Activated CD4-positive, alpha-beta T cell treated with anti-CD3 and anti-CD28 coated beads for 1 hour (primary cell): ENCODE results near the gene NPIPB9.
"Not testable (repeated sequence)": the region's sequence is repeated elsewhere in the genome, so short reads cannot be mapped to it uniquely, and the experiment has no call there.

Experiments used
- DNase-seq: peaks from one replicate; pipeline ENCODE4 v3.0.0-alpha.2; 2020

Gene NPIPB9

DNA sequence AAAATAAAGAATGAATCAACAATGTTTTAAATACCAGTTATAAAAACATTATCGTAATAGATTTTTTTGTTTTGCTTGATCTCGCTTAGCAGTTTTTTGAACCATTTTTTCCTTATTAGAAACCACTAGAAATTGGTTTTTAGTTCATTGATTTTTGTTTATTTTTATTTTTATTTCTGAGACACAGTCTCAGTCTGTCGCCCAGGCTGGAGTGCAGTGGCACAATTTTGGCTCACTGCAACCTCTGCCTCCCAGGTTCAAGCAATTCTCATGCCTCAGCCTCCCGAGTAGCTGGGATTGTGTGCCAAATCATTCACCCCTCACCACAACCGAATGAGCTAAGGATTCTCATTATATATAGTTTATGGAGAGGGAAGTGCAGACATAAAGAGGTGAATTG lies at the start of gene NPIPB9:
NPIPB9 (plus strand) TSS at position 301 of the 400 bp plus-strand sequence.
- DNase-seq: not testable (repeated sequence)

DNA sequence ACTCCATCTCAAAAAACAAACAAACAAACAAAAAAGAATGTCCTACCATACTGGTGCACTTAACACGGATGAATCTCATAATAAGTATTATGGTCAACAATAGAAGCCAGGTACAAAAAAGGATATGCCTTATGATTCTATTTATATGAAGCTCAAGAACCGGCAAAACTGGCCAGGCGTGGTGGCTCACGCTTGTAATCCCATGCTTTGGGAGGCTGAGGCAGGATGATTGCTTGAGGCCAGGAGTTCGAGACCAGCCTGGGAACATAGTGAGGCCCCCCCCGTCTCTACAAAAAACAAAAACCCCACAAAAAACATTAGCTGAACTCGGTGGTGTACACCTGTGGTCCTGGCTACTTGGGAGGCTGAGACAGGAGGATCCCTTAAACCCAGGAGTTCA lies 47.3 kb upstream of the NPIPB9 start:
- not testable (repeated sequence) for DNase-seq

DNA sequence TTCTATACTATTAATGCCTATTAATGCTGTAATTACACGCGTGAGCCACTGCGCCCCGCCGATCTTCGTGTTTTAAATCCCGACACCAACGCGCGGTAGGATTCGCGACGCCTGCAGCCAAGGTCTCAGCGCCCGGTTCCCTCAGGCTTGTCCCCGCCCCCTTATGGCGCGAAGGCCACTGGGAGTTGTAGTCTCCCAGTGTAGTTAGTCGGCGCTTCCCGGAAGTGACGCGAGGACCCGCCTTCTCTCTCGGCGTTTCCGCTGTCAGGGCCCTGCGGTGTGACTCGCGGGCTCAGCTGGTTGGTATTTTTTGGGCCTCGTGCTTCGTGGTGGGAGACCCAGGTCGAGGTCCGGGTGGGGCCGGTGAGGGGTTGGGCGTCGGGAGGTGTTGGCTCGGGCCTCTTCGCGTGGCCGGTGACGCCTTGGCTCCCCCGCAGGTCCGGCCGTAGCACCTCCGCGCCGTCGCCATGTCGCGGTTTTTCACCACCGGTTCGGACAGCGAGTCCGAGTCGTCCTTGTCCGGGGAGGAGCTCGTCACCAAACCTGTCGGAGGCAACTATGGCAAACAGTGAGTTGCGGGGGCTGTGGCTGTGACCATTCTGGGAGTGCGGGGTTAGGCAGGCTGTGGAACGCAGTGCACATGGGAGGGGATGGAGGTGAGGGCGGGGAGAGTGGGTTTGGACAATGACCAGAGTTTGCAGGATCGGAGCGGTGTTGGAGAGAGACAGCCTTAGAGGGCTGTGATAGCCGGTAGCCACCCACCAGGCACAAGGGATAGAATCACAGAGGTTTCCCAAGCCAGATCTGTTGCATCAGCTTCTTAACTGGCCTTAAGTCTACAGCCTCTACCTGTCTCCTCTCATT lies 40.1 kb upstream of the NPIPB9 start, which contains the start of gene EIF3C:
EIF3C (plus strand) TSS at position 245 of the 864 bp plus-strand sequence; CDS start at position 468, 223 bp downstream.
- DNase-seq: not testable (repeated sequence)

DNA sequence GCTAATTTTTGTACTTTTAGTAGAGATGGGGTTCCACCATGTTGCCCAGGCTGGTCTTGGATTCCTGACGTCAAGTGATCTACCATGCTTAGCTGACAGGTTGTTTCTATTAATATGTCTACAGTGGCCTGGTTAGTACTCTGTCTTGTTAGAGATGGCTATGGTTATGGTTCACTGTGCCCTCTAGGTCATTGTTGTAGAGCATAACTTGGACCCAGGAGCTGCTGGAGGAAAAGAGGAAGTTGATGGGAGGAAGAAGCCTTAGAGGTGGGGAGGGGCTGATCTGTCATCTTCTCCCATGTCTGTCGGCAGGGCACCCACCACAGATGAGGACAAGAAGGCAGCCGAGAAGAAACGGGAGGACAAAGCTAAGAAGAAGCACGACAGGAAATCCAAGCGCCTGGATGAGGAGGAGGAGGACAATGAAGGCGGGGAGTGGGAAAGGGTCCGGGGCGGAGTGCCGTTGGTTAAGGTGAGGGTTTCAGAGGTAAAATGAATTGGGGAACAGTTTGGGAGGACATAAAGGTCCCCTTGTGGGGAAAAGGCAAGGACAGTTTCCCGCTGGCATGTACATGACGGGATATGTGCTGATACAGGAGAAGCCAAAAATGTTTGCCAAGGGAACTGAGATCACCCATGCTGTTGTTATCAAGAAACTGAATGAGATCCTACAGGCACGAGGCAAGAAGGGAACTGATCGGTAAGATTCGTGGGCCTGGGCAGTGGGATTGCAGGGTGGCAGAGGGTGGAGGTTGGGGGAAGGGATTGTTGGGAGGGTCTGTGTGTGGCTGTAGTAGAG lies 28.5 kb upstream of the NPIPB9 start:
- not testable (repeated sequence) for DNase-seq

DNA sequence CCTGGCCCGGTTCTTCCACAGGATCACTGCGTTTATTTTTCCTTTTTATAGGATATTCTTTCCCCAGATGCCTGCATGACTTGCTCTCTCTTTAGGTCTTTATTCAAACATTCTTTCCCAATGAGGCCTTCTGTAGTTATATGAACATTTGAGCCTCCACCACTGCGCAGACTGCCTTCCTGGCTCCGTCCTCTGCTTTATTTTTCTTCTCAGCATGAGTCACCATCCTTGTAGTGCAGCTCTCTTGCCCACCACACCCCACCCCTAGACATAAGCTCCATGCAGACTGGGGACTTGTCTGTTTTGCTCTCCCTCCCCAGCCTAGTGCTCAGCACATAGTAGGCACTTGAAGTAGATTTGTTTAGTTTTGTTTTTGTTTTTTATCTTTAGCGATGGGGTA lies 20.3 kb upstream of the NPIPB9 start:
- not testable (repeated sequence) for DNase-seq

DNA sequence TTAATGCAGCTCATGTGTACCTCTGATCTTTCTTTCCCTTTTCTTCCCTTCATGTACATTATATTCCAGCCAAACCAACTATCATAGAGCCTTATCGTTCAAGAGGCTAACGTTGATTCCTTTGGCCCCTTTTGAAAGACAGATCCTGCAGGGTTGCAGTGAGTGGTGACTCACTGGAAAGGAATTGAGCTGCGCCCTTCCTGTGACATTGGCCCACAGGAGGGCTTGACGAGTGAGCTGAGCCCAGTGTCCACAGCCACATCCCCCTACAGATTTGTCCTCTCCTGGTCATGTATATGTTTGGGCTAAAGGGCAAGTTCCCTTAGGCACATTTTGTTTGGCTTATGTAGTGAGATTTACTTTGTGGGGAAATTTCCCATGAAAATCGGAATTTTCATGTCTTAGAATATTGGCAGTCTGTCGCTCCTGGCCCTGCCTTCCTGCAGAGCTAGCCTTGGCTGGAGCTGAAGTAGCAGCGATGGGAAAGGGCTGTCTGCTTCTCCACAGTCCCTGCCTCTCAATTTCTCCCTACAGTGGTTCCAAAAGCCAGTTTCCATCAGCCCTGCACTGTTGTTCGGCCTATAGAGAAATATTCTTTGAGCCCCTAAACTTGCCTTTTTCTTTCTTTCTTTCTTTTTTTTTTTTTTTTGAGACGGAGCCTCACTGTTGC lies 19.0 kb upstream of the NPIPB9 start:
- not testable (repeated sequence) for DNase-seq

DNA sequence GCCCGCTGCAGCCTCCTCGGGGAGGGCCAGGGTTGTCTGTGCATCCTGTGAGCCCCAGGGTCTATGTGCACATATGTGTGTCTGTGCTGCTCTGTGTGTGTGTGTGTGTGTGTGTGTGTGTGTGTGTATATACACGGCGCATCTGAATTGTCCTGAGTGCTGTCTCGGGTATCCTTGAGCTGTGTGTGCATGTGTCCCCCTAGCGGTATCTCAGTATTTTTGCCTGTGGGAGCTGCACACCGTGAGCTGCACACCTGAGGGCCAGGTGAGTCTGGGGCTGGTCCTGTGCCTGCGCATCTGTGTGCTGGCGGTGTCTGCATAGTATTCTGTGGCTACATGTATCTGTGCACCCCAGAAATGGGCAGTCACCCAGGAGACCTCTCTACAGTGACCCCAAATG lies 11.8 kb upstream of the NPIPB9 start:
- not testable (repeated sequence) for DNase-seq

DNA sequence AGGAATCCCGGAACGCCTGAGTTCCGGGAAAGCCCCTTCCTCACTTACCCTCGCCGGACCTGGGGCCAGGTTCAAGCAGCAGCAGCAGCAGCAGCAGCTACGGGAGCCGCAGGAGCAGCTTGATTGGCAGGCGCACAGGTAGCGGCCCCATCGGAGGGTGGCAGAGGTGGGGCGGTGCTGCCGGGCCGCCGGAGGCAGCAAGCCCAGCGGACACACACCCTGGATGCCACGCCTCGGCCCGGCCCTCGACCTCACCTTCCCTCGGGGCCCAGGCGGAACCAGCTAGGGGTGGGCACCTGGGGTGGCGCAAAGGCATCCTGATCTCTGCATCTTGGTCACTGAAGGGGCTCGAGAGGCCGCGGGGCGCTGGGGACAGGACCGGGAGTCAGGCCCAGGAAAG lies 11.0 kb upstream of the NPIPB9 start:
- DNase-seq: not testable (repeated sequence)

DNA sequence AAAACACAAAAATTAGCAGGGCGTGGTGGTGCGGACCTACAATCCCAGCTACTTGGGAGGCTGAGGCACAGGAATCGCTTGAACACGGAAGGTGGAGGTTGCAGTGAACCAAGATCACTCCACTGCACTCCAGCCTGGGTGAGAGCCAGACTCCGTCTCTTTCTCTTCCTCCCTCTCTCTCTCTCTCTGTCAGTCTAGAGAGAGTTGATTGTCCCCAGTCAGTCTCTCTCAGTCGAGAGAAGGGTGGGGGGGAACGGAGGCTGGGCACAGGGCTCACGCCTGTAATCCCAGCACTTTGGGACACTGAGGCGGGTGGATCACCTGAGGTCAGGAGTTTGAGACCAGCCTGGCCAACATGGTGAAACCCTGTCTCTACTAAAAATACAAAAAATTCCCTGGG lies 10.3 kb upstream of the NPIPB9 start:
- DNase-seq: not testable (repeated sequence)

DNA sequence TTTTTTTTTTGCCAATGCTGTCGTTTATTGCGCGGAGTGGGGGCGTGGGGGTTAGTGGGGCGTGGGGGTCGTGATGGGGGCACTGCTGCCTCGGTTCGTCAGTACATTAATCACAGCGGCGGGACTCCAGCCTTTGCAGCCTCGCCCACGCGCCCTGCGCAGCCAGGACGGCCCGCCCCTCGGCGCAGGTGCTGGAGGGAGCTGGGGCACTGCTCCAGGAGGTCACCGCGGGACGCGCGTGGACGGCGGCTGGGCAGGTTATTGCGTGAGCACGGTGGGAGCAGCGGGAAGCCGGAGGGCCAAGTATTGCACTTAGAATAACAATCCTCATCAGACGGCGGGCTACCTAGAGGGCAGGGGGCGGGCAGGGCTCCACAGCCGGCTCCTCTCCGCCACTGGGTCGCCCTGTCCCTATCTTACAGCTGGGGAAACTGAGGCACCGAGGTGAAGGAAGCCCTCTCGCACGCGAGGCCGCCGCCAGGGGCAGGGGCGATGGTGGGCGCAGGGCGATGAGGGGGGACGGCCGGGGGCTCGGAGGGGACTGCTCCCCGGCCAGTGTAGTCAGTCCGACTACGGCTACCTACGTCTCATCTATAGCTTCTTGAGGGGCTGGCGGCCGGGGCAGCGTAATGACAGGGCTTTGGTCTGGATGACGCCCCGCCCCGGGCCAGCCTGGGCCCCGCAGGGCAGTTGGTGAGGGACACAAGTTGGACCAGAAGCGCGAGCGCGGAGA lies 4.8 kb upstream of the NPIPB9 start:
- DNase-seq: not testable (repeated sequence)

DNA sequence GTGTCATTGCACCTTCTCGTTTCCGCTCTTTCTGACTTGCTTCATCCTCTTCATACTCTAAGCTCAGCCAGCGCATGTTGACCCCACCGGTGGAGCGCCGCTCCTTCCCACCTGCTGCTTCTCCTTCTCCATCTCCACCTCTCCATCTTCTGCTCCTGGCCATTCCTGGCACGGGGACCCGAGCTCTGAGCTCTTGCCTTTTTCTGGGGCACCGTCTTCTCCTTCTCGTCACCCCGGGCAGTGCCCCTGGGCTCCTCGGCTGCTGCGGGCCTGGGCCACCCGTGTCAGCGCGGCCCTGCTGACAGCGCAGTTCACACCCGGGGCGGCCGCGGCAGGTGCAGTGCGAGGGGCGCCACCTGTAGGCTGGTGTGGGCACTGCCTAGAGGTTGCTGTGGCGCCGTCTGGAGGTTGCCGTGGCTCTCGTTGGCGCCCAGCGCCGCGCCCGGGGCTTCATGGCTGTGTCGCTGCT lies 1.6 kb upstream of the NPIPB9 start:
- DNase-seq: peak; percentile 32

DNA sequence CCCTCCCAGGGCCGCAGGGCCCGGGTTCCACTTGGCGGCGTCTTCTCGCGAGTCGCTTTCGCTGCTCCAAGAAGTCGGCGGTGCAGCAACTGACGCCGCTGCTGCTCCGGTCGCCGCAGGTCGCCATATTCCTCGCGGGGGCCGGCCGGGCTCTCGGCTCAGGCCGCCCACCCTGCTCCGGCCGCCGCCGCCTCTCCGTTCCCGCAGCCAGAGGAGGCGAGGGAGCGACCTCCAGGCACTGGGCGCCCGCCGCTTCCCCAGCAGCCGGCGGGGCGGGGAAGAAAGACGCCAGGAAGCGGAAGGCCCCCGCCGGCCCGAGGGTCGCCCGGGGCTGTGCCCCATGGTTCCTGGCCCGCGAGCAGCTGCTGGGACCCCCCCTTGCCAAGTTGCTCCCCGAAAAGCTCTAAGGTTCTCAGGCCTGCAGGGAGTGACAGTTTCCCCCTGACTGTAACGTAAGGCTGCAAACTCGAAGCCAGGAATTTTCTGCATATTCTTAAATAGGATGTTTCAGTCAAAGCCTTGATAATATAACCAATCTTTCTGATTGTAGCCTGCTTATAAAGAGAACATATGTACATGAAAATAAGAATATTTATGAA lies 1.0 kb upstream of the NPIPB9 start:
- not testable (repeated sequence) for DNase-seq

DNA sequence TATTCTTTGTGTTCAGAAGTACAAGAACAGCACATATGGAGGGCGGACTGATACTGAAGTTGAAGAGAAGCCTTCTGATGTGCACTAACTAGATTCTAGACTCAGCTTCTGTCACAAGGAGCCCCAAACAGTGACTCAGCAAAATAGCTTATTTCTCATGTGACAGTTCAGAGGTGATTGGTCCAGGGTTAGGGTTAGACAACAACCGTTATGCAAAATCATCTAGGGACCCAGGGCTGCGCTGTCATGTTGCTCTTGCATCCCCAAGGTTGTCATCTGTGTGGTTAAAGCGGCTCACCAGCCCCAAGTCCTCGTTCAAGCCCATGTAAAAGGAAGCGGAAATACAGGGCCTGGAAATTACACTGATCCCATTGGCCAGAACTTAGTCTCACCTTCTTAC lies 30.1 kb downstream of the NPIPB9 start:
- DNase-seq: not testable (repeated sequence)

DNA sequence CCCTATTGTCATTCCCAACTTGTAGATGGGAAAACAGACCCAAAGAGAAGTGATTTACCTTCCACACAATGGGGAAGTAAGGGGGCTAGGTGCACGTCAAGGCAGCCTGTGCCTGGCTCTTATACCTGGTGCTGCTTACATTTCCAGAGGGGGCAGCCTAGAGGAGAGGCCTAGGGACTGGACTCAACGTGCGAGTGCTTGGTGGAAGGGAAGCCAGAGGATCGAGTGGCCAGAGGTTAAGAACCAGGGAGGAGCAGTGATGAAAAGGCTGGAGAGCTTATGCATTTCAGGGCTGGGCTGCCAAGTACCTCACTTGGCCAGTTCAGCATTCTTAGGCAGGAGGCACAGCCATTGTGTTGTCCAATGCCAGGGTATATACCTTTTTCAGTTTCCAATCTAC lies 30.8 kb downstream of the NPIPB9 start:
- not testable (repeated sequence) for DNase-seq

DNA sequence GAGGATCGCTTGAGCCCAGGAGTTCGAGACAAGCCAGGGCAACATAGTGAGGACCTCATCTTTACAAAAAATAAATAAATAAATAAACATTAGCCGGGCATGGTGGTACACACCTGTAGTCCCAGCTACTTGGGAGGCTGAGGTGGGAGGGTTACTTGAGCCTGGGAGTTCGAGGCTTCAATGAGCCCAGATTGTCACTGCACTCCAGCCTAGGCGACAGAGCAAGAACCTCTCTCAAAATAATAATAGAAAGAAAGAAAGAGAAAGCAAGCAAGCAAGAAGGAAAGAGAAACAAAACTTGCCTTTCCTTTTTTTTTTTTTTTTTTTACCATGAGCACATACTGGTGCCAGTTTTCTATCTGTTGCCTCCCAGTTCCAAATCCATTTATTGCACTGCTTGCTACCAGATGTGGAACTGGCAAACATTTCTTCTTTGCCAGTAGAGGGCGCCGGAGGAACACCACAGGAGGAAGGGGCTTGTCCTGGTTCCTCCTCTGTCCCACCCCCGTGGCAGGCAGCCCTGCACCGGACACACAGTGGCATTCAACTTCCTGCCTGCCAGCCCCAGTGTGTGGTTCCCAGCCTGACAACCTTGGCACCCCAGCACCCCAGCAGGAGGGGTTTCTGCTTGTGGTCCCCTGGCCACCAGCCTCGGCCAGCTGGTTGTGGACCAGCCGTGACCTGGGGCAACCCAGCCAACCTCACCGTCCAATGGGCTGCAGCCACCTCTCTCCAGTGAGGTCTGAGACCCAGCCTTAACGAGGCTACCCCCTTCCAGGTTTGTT lies 50.8 kb downstream of the NPIPB9 start:
- peak; percentile 37 for DNase-seq

DNA sequence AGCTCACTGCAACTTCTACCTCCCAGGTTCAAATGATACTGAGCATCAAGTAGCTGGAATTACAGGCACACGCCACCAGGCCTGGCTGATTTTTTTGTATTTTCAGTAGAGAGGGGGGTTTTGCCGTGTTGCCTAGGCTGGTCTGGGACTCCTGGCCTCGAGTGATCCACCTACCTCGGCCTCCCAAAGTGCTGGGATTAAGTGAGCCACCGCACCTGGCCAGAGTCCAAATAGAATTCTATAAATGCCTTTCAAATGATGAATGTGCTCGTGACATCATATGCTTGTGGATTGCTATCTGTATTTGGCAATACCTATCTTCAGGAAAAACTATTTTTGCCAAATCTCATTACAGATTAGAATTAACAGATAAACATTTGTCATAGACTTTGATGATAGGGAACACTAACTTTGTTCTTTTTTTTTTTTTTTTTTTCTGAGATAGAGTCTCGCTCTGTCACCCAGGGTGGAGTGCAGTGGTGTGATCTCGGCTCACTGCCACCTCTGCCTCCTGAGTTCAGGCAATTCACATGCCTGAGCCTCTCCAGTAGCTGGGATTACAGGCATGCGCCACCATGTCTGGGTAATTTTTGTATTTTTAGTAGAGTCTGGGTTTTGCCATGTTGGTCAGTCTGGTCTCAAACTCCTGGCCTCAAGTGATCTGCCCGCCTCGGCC lies 56.0 kb downstream of the NPIPB9 start:
- not testable (repeated sequence) for DNase-seq

DNA sequence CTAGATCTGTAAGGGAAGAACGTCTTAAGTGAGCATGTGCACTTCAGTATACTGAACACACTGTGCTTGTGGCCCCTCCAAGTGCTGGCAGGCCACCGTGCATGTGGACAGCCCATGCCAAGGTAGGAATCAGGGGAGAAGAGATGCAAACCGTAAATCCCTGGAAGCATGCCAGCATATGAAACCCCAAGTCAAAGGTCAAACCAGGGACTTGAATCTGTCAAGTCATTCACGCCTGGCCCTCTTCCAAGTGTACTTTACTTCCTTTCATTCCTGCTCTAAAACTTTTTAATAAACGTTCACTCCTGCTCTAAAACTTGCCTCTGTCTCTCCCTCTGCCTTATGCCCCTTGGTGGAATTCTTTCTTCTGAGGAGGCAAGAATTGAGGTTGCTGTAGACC lies 68.4 kb downstream of the NPIPB9 start:
- no peak for DNase-seq

DNA sequence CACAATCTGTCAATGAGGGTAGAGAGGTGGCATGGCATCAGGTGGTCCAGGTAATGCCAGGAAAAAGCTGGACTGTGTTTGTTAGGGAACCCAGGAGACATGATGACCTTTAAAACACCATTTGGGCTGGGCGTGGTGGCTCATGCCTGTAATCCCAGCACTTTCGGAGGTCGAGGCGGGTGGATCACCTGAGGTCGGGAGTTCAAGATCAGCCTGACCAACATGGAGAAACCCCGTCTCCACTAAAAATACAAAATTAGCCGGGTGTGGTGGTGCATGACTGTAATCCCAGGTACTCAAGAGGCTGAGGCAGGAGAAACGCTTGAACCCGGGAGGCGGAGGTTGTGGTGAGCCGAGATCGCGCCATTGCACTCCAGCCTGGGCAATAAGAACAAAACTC lies 69.0 kb downstream of the NPIPB9 start:
- DNase-seq: not testable (repeated sequence)

DNA sequence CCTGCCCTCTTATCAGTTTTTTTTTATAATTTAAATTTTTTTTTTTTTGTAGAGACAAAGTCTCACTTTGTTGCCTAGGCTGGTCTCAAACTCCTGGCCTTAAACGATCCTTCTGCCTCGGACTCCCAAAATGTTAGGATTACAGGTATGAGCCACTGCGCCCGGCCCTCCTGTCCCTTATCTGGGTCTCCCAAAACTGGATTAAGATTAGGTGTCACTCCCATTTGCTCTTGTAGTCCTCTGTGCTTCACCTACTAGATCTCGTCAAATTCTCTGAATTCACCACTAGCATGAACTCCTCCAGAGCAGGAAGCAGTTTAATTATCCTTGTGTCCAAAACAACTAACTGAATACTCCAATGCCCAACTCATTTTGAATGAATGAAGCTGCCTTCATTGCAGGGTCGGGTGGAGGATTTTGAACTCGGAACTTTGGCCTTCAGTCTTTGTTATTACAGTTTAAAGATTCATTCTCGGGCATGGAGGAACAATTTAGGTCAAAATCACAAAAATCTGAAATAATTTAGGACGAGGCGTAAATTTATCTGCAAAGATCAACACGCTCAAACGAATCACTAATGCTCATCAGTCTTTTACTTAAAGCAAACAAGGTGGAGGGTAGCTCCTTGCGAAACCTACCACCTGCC lies 70.4 kb downstream of the NPIPB9 start:
- no peak for DNase-seq
